Peyer's patch (tissue), 4 donors: ENCODE results near the gene HOXD12. TPM values are rescaled to one million over a fixed set of nuclear protein-coding genes. Genes with fewer than 3 reads are reported as not detected.

Source experiments
- DNase-seq, 3 donors: peaks; one replicate each; pipeline ENCODE4 v3.0.0-alpha.2; 2017 to 2019
- H3K27ac ChIP-seq, 4 donors: fragments of 200-600 bp; sonication (generic); one replicate each; pipeline ENCODE4 v1.5.1; 2016 to 2019
- H3K27me3 ChIP-seq, 2 donors: fragments of 200-600 bp; sonication (generic); one replicate each; pipeline ENCODE4 v1.5.1; 2019
- H3K36me3 ChIP-seq, 3 donors: fragments of 200-600 bp; sonication (generic); one replicate each; pipeline ENCODE4 v1.5.1; 2016 to 2019
- H3K4me1 ChIP-seq, 4 donors: fragments of 200-600 bp; sonication (generic); one replicate each; pipeline ENCODE4 v1.5.1; 2016 to 2019
- H3K4me3 ChIP-seq, 4 donors: fragments of 200-600 bp; sonication (generic); 1 replicate in 3 of 4; 2 replicates in 1 of 4; pipeline ENCODE4 v1.5.1; 2016 to 2019; ENCODE audit warnings: mild to moderate bottlenecking in 1 of 4
- H3K9me3 ChIP-seq, 4 donors: fragments of 200-600 bp; sonication (generic); one replicate each; pipeline ENCODE4 v1.5.1; 2016 to 2019; ENCODE audit warnings: mild to moderate bottlenecking in 1 of 4
- POLR2A ChIP-seq, 2 donors: fragments of 450-650 bp; IDR thresholded peaks; one replicate each; pipeline ENCODE4 v1.5.1; 2017; ENCODE audit warnings: antibody characterized with exemption in 2 of 2, mild to moderate bottlenecking in 2 of 2, moderate library complexity in 2 of 2
- total RNA-seq, 4 donors: library from RNA; depleted of rRNA; stranded (reverse); fragments of >200 nt; gene quantifications; one replicate each; pipeline ENCODE4 v1.1.0, GENCODE V29; 2016
- TF ChIP-seq, protein P1 (sequence below), 6 experiments: fragments of 450-650 bp in 4 of 6; fragments of 200-600 bp in 2 of 6; sonication (generic) in 1 of 6; IDR thresholded peaks; one replicate each; pipeline ENCODE4 v1.5.1; 2017 to 2019; ENCODE audit warnings: antibody characterized with exemption in 6 of 6, mild to moderate bottlenecking in 3 of 6, moderate library complexity in 1 of 6

Gene HOXD12
- total RNA-seq, 4 donors from 2014 or later, result not detected

GRCh38 chr2:176085861-176086771 lies 13.5 kb upstream of the HOXD12 start:
- TF ChIP-seq POLR2A (IDR thresholded peaks at IDR 0.05), result no peak
- TF ChIP-seq, protein P1, sequence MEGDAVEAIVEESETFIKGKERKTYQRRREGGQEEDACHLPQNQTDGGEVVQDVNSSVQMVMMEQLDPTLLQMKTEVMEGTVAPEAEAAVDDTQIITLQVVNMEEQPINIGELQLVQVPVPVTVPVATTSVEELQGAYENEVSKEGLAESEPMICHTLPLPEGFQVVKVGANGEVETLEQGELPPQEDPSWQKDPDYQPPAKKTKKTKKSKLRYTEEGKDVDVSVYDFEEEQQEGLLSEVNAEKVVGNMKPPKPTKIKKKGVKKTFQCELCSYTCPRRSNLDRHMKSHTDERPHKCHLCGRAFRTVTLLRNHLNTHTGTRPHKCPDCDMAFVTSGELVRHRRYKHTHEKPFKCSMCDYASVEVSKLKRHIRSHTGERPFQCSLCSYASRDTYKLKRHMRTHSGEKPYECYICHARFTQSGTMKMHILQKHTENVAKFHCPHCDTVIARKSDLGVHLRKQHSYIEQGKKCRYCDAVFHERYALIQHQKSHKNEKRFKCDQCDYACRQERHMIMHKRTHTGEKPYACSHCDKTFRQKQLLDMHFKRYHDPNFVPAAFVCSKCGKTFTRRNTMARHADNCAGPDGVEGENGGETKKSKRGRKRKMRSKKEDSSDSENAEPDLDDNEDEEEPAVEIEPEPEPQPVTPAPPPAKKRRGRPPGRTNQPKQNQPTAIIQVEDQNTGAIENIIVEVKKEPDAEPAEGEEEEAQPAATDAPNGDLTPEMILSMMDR (IDR thresholded peaks at IDR 0.05), result peak in 2 of 6 experiments; percentile 15 to 37
- no peaks in the 10 kb centered on the region for H3K36me3 ChIP-seq
- H3K9me3 ChIP-seq, result peaks cover 0 to 23% (median 0%) of the 10 kb centered on the region in 4 donors
- no peak overlapping the region for H3K27ac ChIP-seq
- no peak overlapping the region for H3K4me3 ChIP-seq
- DNase-seq, result peak in 2 of 3 donors; percentile 61 to 62
- H3K27me3 ChIP-seq, result peaks cover 0 to 81% of the 10 kb centered on the region in 2 donors
- peaks cover 0 to 8% (median 3%) of the 10 kb centered on the region in 4 donors for H3K4me1 ChIP-seq

DNA sequence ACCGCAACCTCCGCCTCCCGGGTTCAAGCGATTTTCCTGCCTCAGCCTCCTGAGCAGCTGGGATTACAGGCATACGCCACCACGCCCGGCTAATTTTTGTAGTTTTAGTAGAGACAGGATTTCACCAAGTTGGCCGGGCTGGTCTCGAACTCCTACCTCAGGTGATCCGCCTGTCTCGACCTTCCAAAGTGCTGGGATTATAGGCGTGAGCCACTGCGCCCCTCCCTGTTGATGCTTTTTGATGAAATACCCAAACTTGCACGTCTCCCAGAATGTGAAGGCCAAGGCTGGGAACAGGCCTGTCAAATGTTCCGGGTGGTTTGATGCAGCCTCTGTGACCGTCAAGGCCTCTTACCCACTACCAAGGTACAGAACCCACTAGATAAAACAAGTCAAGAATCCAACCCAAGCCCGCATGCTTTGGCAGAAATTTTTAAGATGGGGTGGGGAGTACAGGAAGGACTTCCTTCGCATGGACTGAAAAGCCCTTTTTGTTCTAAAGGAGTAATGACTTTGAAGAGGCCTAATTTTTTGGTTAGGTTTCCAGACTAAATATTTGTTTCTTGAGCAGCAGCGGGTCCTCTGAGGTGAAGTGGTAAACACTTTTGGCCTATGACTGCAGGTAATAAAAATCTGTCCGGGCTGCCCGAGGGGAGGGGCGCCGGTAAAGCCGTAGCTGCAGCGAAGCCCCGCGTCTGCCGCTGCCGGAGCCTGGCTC lies 12.1 kb upstream of the HOXD12 start:
- H3K27ac ChIP-seq, result no peak overlapping the region
- no peak for TF ChIP-seq POLR2A (IDR thresholded peaks at IDR 0.05)
- no peaks in the 10 kb centered on the region for H3K36me3 ChIP-seq
- peaks cover 0 to 81% of the 10 kb centered on the region in 2 donors for H3K27me3 ChIP-seq
- H3K4me3 ChIP-seq, result peak overlapping the region in 2 of 4 donors; percentile 38 to 44
- H3K4me1 ChIP-seq, result peaks cover 0 to 11% (median 5%) of the 10 kb centered on the region in 4 donors
- H3K9me3 ChIP-seq, result peaks cover 0 to 10% (median 0%) of the 10 kb centered on the region in 4 donors
- DNase-seq, result no peak

- DNase-seq, result peak in 2 of 3 donors; percentile 68 to 77
- Histone ChIP-seq H3K27ac (no peak overlapping the region), H3K4me3 (peak overlapping the region in 3 of 4 donors; percentile 12 to 44 (median 38)), H3K4me1 (peaks cover 0 to 19% (median 6%) of the 10 kb centered on the region in 4 donors), H3K9me3 (peaks cover 0 to 2% (median 0%) of the 10 kb centered on the region in 4 donors), H3K27me3 (peaks cover 0 to 81% of the 10 kb centered on the region in 2 donors), H3K36me3 (no peaks in the 10 kb centered on the region)
- TF ChIP-seq, protein P1 (IDR thresholded peaks at IDR 0.05), result peak in 4 of 6 experiments; percentile 51 to 64 (median 64)
- TF ChIP-seq POLR2A (IDR thresholded peaks at IDR 0.05), result no peak
Observed at GRCh38 chr2:176088048-176088936, 11.3 kb upstream of the HOXD12 start.

DNA sequence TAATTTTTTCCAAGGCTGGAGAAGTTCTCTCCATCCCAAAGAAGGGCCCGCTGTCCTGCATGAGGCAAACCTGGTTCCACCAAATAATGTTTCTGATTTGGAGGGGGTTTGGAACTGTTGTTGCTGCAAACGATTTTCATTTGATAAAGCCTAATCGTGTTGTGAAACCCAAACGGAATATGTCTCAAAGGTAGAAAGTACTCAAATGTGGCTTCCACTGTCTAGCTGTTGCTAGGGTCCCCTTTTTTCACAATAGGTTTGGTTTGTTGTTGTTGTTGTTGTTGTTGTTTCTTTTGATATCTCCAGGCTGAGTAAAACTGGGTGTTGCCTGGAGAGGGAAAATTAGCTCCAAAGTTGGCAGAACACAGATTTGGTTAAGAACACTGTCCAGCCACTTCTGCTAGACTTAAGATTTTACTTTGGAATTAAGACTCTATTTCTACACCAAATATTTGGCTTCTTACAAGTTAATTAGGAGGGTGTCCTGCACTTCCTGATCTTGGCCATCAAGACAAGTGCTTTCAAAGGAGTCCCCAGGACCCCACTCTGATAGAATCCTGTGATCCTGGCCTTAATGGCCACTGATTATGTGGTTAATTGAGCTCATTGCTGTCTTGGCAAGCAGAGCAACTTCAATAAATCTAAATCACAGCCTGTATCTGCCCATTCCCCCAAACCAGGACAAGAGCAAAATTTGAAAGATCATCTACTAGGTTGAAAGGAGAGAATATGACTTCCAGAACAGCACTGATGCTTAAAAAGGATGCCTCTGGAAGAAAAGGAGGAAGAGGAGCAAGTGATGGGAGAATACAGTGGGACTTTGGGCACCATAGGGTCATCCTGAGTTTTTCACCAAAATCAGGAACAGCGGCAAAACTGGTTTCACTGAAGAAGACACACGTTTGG lies 10.4 kb upstream of the HOXD12 start:
- no peaks in the 10 kb centered on the region for H3K9me3 ChIP-seq
- H3K36me3 ChIP-seq, result no peaks in the 10 kb centered on the region
- H3K4me1 ChIP-seq, result peaks cover 0 to 22% (median 6%) of the 10 kb centered on the region in 4 donors
- no peak overlapping the region for H3K4me3 ChIP-seq
- TF ChIP-seq, protein P1 (IDR thresholded peaks at IDR 0.05), result no peak
- TF ChIP-seq POLR2A (IDR thresholded peaks at IDR 0.05), result no peak
- peaks cover 0 to 81% of the 10 kb centered on the region in 2 donors for H3K27me3 ChIP-seq
- H3K27ac ChIP-seq, result no peak overlapping the region
- no peak for DNase-seq

DNA sequence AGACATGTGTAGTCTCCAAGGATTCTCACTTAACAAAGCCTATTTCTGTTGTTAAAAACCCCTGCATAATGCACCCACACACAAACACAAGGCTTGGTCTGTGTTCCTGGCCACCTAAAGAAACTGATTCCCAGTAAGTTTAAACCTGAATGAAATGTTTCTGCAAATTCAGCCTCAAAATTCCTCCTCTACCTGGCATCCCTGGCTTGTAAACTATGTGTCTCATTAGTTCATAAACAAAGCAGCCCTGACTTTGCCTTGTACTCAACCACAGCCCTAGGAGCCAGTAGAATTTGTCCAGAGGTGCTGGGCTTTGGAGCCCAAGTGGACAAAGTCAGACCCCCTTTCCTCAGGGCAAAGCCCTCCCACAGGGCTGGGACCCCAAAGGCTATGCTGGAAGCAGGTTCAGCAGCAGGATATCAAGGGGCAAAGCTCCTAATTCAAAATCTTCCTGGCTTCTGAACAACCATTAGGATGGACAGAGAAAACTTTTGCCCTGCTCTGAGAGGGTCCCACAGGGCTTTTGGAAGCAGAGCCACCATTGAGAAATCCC lies 9.7 kb upstream of the HOXD12 start:
- Histone ChIP-seq H3K27ac (no peak overlapping the region), H3K4me3 (no peak overlapping the region), H3K27me3 (peaks cover 0 to 83% of the 10 kb centered on the region in 2 donors), H3K4me1 (peaks cover 0 to 22% (median 6%) of the 10 kb centered on the region in 4 donors), H3K9me3 (no peaks in the 10 kb centered on the region), H3K36me3 (no peaks in the 10 kb centered on the region)
- TF ChIP-seq, protein P1 (IDR thresholded peaks at IDR 0.05), result no peak
- no peak for TF ChIP-seq POLR2A (IDR thresholded peaks at IDR 0.05)
- DNase-seq, result no peak
